ENCODE results near the gene BTN1A1.
A peak's percentile ranks its signal among the peaks of the same experiment; 100 is the strongest.

BTN1A1 gene

GRCh38 chr6:26475823-26476729 is 24.0 kb upstream of the BTN1A1 start:
- DNase-seq (ENCODE audit: extremely low read depth in 1 of 2, low read depth in 1 of 2) = no peak

GRCh38 chr6:26476896-26477295 is 23.2 kb upstream of the BTN1A1 start:
- no peak for DNase-seq (ENCODE audit: extremely low read depth in 1 of 2, low read depth in 1 of 2)

GRCh38 chr6:26477426-26477825 is 22.7 kb upstream of the BTN1A1 start:
- no peak for DNase-seq (ENCODE audit: extremely low read depth in 1 of 2, low read depth in 1 of 2)

- DNase-seq (ENCODE audit: extremely low read depth in 1 of 2, low read depth in 1 of 2) = no peak
Measured at GRCh38 chr6:26478100-26478984, 21.8 kb upstream of the BTN1A1 start.

GRCh38 chr6:26478985-26479278 is 21.2 kb upstream of the BTN1A1 start:
- DNase-seq (ENCODE audit: extremely low read depth in 1 of 2, low read depth in 1 of 2) = no peak

- DNase-seq (ENCODE audit: extremely low read depth in 1 of 2, low read depth in 1 of 2) = no peak
Measured at GRCh38 chr6:26482338-26482737, 17.8 kb upstream of the BTN1A1 start.

- no peak for DNase-seq (ENCODE audit: extremely low read depth in 1 of 2, low read depth in 1 of 2)
Measured at GRCh38 chr6:26483727-26484126, 16.4 kb upstream of the BTN1A1 start.

GRCh38 chr6:26484161-26484560 is 15.9 kb upstream of the BTN1A1 start:
- DNase-seq (ENCODE audit: extremely low read depth in 1 of 2, low read depth in 1 of 2) = no peak

GRCh38 chr6:26485112-26485780 is 14.9 kb upstream of the BTN1A1 start:
- no peak for DNase-seq (ENCODE audit: extremely low read depth in 1 of 2, low read depth in 1 of 2)

- DNase-seq (ENCODE audit: extremely low read depth in 1 of 2, low read depth in 1 of 2) = no peak
Measured at GRCh38 chr6:26486358-26486757, 13.7 kb upstream of the BTN1A1 start.

- no peak for DNase-seq (ENCODE audit: extremely low read depth in 1 of 2, low read depth in 1 of 2)
Measured at GRCh38 chr6:26487466-26487865, 12.6 kb upstream of the BTN1A1 start.

- DNase-seq (ENCODE audit: extremely low read depth in 1 of 2, low read depth in 1 of 2) = no peak
Measured at GRCh38 chr6:26489996-26490964, 9.8 kb upstream of the BTN1A1 start.

- DNase-seq (ENCODE audit: extremely low read depth in 1 of 2, low read depth in 1 of 2) = no peak
Measured at GRCh38 chr6:26491604-26492003, 8.5 kb upstream of the BTN1A1 start.

- no peak for DNase-seq (ENCODE audit: extremely low read depth in 1 of 2, low read depth in 1 of 2)
Measured at GRCh38 chr6:26493258-26493657, 6.8 kb upstream of the BTN1A1 start.

GRCh38 chr6:26494117-26494516 is 6.0 kb upstream of the BTN1A1 start:
- no peak for DNase-seq (ENCODE audit: extremely low read depth in 1 of 2, low read depth in 1 of 2)

- no peak for DNase-seq (ENCODE audit: extremely low read depth in 1 of 2, low read depth in 1 of 2)
Measured at GRCh38 chr6:26495281-26495680, 4.8 kb upstream of the BTN1A1 start.

GRCh38 chr6:26497610-26498009 is 2.5 kb upstream of the BTN1A1 start:
- DNase-seq (ENCODE audit: extremely low read depth in 1 of 2, low read depth in 1 of 2) = no peak

- peak in 1 of 2 donors; percentile 10 for DNase-seq (ENCODE audit: extremely low read depth in 1 of 2, low read depth in 1 of 2)
Measured at GRCh38 chr6:26501482-26501986, 1.4 kb downstream of the BTN1A1 start.

GRCh38 chr6:26502165-26502564 is 2.1 kb downstream of the BTN1A1 start:
- DNase-seq (ENCODE audit: extremely low read depth in 1 of 2, low read depth in 1 of 2) = no peak

- no peak for DNase-seq (ENCODE audit: extremely low read depth in 1 of 2, low read depth in 1 of 2)
Measured at GRCh38 chr6:26502626-26503025, 2.5 kb downstream of the BTN1A1 start.

Data from activated CD8-positive, alpha-beta memory T cell treated with anti-CD3 and anti-CD28 coated beads for 1 hour (primary cell).